H1 (cell line): ENCODE measurements around the gene CD180. TPM values are rescaled to one million over a fixed set of nuclear protein-coding genes. Genes with fewer than 3 reads are reported as not detected.

Source experiments
- CTCF ChIA-PET: fragments of 300-600 bp; sonication (Branson Sonifier 250); formaldehyde crosslinking; loops from one replicate; lab custom pipeline; 2021; ENCODE audit not compliant: partially characterized antibody; lab: Charles Lee
- POLR2A ChIA-PET: fragments of 300-600 bp; sonication (Branson Sonifier 250); formaldehyde crosslinking; loops from one replicate; lab custom pipeline; 2021; ENCODE audit warnings: inconsistent platforms; ENCODE audit not compliant: partially characterized antibody; lab: Charles Lee
- DNase-seq, 2 experiments: peaks; one replicate each; pipeline versions ENCODE4 v3.0.0 to v3.0.0-alpha.2; 2010 to 2022; ENCODE audit warnings: low spot score in 2 of 2, low read depth in 1 of 2, mixed read lengths in 1 of 2
- FAIRE-seq: peaks from 2 replicates; lab custom pipeline; 2011; peaks lifted over from hg19 to GRCh38; lab: Jason Lieb, UNC
- H2AFZ ChIP-seq: 2 replicates; pipeline ENCODE4 v1.8.1; 2012; ENCODE audit warnings: low read length, inconsistent platforms
- H2AK5ac ChIP-seq: 2 replicates; pipeline ENCODE4 v1.6.1; 2013; ENCODE audit warnings: low read depth, low read length
- H2BK120ac ChIP-seq: replicated peaks from 2 replicates; pipeline ENCODE3; 2013; ENCODE audit warnings: low read depth, low read length, inconsistent platforms
- H2BK12ac ChIP-seq: 2 replicates; pipeline ENCODE4 v1.6.1; 2013; ENCODE audit warnings: low read depth, low read length
- H2BK15ac ChIP-seq: 2 replicates; pipeline ENCODE4 v1.6.1; 2013; ENCODE audit warnings: low read length
- H2BK20ac ChIP-seq: 2 replicates; pipeline ENCODE4 v1.6.1; 2013; ENCODE audit warnings: low read length
- H2BK5ac ChIP-seq: 2 replicates; pipeline ENCODE4 v1.6.1; 2013; ENCODE audit warnings: low read depth, low read length
- H3K14ac ChIP-seq: 2 replicates; pipeline ENCODE4 v1.6.1; 2013; ENCODE audit warnings: inconsistent platforms; ENCODE audit not compliant: insufficient read length
- H3K18ac ChIP-seq: 2 replicates; pipeline ENCODE4 v1.6.1; 2013; ENCODE audit warnings: low read length; ENCODE audit errors: extremely low read depth
- H3K23ac ChIP-seq: 2 replicates; pipeline ENCODE4 v1.6.1; 2013; ENCODE audit warnings: inconsistent platforms; ENCODE audit not compliant: insufficient read length
- H3K23me2 ChIP-seq: 2 replicates; pipeline ENCODE4 v1.6.1; 2013; ENCODE audit warnings: low read depth, low read length
- H3K27ac ChIP-seq: 2 replicates; pipeline ENCODE4 v1.6.1; 2011; ENCODE audit warnings: low read depth, low read length, inconsistent platforms
- H3K27me3 ChIP-seq, 4 experiments: replicated peaks in 1 of 4; 1 replicate in 1 of 4; 2 replicates in 3 of 4; pipeline versions ENCODE4 v1.6.1 to v1.8.1; 2011 to 2013; ENCODE audit warnings: low read length in 3 of 4, mild to moderate bottlenecking in 3 of 4, inconsistent platforms in 2 of 4, mixed read lengths in 2 of 4, moderate library complexity in 1 of 4; ENCODE audit not compliant: control insufficient read depth in 3 of 4, insufficient read depth in 3 of 4; ENCODE audit errors: extremely low read depth in 1 of 4
- H3K36me3 ChIP-seq, 4 experiments: 2 replicates each; pipeline versions ENCODE4 v1.6.1 to v1.8.1; 2011 to 2013; ENCODE audit warnings: mild to moderate bottlenecking in 4 of 4, low read length in 3 of 4, moderate library complexity in 2 of 4, control low read depth in 1 of 4, inconsistent platforms in 1 of 4; ENCODE audit not compliant: insufficient read depth in 4 of 4, control insufficient read depth in 2 of 4
- H3K4ac ChIP-seq: replicated peaks from 2 replicates; pipeline ENCODE3; 2013; ENCODE audit warnings: low read length, low read depth, mixed read lengths, inconsistent platforms; ENCODE audit not compliant: insufficient read length
- H3K4me1 ChIP-seq, 4 experiments: replicated peaks in 1 of 4; 1 replicate in 1 of 4; 2 replicates in 3 of 4; pipeline versions ENCODE4 v1.6.1 to v1.8.1; 2011 to 2013; ENCODE audit warnings: low read length in 3 of 4, inconsistent platforms in 2 of 4, mixed read lengths in 1 of 4; ENCODE audit not compliant: insufficient read depth in 4 of 4, control insufficient read depth in 3 of 4
- H3K4me2 ChIP-seq, 2 experiments: 2 replicates each; pipeline versions ENCODE4 v1.6.1 to v1.8.1; 2011 to 2013; ENCODE audit warnings: low read depth in 2 of 2, low read length in 2 of 2, control low read depth in 1 of 2, inconsistent platforms in 1 of 2, mild to moderate bottlenecking in 1 of 2; ENCODE audit not compliant: insufficient read depth in 1 of 2
- H3K4me3 ChIP-seq, 4 experiments: fragments of 200-600, 300-600 bp in 1 of 4; sonication (generic), shearing (Covaris generic), sonication (Bioruptor Twin) in 1 of 4; 2 replicates each; pipeline versions ENCODE4 v1.5.1 to v1.8.1; 2011 to 2016; ENCODE audit warnings: low read length in 4 of 4, low read depth in 3 of 4, control low read depth in 2 of 4, inconsistent platforms in 2 of 4, mild to moderate bottlenecking in 2 of 4, mixed read lengths in 1 of 4, moderate library complexity in 1 of 4; ENCODE audit not compliant: insufficient read depth in 2 of 4; ENCODE audit errors: extremely low read depth in 1 of 4
- H3K56ac ChIP-seq: replicated peaks from 2 replicates; pipeline ENCODE3; 2013; ENCODE audit warnings: low read depth, mild to moderate bottlenecking, mixed read lengths, low read length, inconsistent platforms; ENCODE audit not compliant: insufficient read length
- H3K79me1 ChIP-seq: 2 replicates; pipeline ENCODE4 v1.6.1; 2013; ENCODE audit warnings: low read depth, low read length, control low read depth
- H3K79me2 ChIP-seq, 2 experiments: 2 replicates each; pipeline versions ENCODE4 v1.6.1 to v1.8.1; 2012 to 2013; ENCODE audit warnings: low read length in 2 of 2, mild to moderate bottlenecking in 2 of 2, inconsistent platforms in 1 of 2; ENCODE audit not compliant: insufficient read depth in 2 of 2, control insufficient read depth in 1 of 2
- H3K9ac ChIP-seq, 4 experiments: replicated peaks in 1 of 4; 1 replicate in 1 of 4; 2 replicates in 3 of 4; pipeline versions ENCODE4 v1.6.1 to v1.8.1; 2011 to 2013; ENCODE audit warnings: low read depth in 3 of 4, low read length in 3 of 4, control low read depth in 2 of 4, mild to moderate bottlenecking in 2 of 4, moderate library complexity in 2 of 4, inconsistent platforms in 1 of 4; ENCODE audit errors: extremely low read depth in 1 of 4
- H3K9me3 ChIP-seq, 2 experiments: 2 replicates each; pipeline versions ENCODE4 v1.6.1 to v1.8.1; 2012 to 2013; ENCODE audit warnings: mild to moderate bottlenecking in 2 of 2, moderate library complexity in 2 of 2, control low read depth in 1 of 2, inconsistent platforms in 1 of 2, low read depth in 1 of 2, low read length in 1 of 2, mixed read lengths in 1 of 2; ENCODE audit not compliant: insufficient read depth in 2 of 2
- H4K20me1 ChIP-seq, 2 experiments: replicated peaks in 1 of 2; 2 replicates each; pipeline versions ENCODE3 to v1.8.1; 2011 to 2013; ENCODE audit warnings: inconsistent platforms in 2 of 2, low read length in 2 of 2, mild to moderate bottlenecking in 1 of 2; ENCODE audit not compliant: insufficient read depth in 2 of 2, control insufficient read depth in 1 of 2
- H4K5ac ChIP-seq: 2 replicates; pipeline ENCODE4 v1.6.1; 2013; ENCODE audit warnings: low read length, low read depth, mixed read lengths, inconsistent platforms; ENCODE audit not compliant: insufficient read length
- H4K8ac ChIP-seq: 2 replicates; pipeline ENCODE4 v1.8.0; 2013; ENCODE audit warnings: mild to moderate bottlenecking, moderate library complexity, low read length, inconsistent platforms; ENCODE audit not compliant: insufficient read depth; ENCODE audit errors: extremely low read depth
- H4K91ac ChIP-seq: replicated peaks from 2 replicates; pipeline ENCODE3; 2013; ENCODE audit warnings: low read length, mixed read lengths, inconsistent platforms; ENCODE audit not compliant: insufficient read length
- ATF2 ChIP-seq: IDR thresholded peaks from 2 replicates; pipeline ENCODE4 v1.6.1; 2012; ENCODE audit warnings: low read length, inconsistent platforms
- CHD2 ChIP-seq: IDR thresholded peaks from 2 replicates; pipeline ENCODE4 v1.6.1; 2012; ENCODE audit warnings: low read length, improper control_type of control experiment
- CTCF ChIP-seq, 3 experiments: IDR thresholded peaks; 1 replicate in 2 of 3; 2 replicates in 1 of 3; pipeline versions ENCODE4 v1.5.1 to v1.6.1; 2011; ENCODE audit warnings: low read length in 3 of 3, mild to moderate bottlenecking in 3 of 3, inconsistent platforms in 2 of 3, low read depth in 1 of 3, moderate library complexity in 1 of 3; ENCODE audit not compliant: insufficient read depth in 1 of 3; ENCODE audit errors: control extremely low read depth in 1 of 3
- EZH2 ChIP-seq: fragments of 200-600 bp; sonication (generic); IDR thresholded peaks from 2 replicates; pipeline ENCODE4 v1.7.1; 2012; ENCODE audit warnings: low read depth, mild to moderate bottlenecking, moderate library complexity, low read length, inconsistent platforms; ENCODE audit not compliant: severe bottlenecking
- GTF2F1 ChIP-seq: IDR thresholded peaks from 2 replicates; pipeline ENCODE4 v1.6.1; 2012; ENCODE audit warnings: low read depth, low read length, improper control_type of control experiment, borderline replicate concordance
- POU5F1 ChIP-seq: IDR thresholded peaks from 2 replicates; pipeline ENCODE4 v1.6.1; 2011; ENCODE audit warnings: low read depth, mild to moderate bottlenecking, low read length, moderate library complexity
- SIN3A ChIP-seq, 2 experiments: IDR thresholded peaks in 1 of 2; conservative IDR thresholded peaks in 1 of 2; 2 replicates each; pipeline ENCODE4 v1.6.1; 2011 to 2012; ENCODE audit warnings: low read length in 2 of 2, improper control_type of control experiment in 1 of 2, low read depth in 1 of 2, mild to moderate bottlenecking in 1 of 2
- SUZ12 ChIP-seq: fragments of 200-600 bp; sonication (generic); IDR thresholded peaks from 2 replicates; pipeline ENCODE4 v1.6.1; 2012; ENCODE audit warnings: mild to moderate bottlenecking, inconsistent platforms, low read length, moderate library complexity, mixed read lengths
- TAF7 ChIP-seq: optimal IDR thresholded peaks from 2 replicates; pipeline ENCODE3; 2011; ENCODE audit warnings: low read depth, mild to moderate bottlenecking, inconsistent platforms, low read length, moderate library complexity, borderline replicate concordance
- WGBS, 2 experiments: shearing (Covaris generic) in 1 of 2; methylation state at CpG; one replicate each; pipeline versions ENCODE4 v1.1.6 to v1.1.7; 2013 to 2015; ENCODE audit warnings: low lambda C conversion rate in 2 of 2, mixed read lengths in 2 of 2, inconsistent platforms in 1 of 2, low coverage in 1 of 2, missing lambda C conversion rate in 1 of 2; ENCODE audit not compliant: insufficient replicate concordance in 2 of 2, insufficient coverage in 1 of 2, insufficient read length in 1 of 2; ENCODE audit errors: extremely low coverage in 1 of 2, missing lambda C conversion rate in 1 of 2; 5-methylcytosine and 5-hydroxymethylcytosine counted together
- polyA plus RNA-seq, 7 experiments: library from polyadenylated mRNA; depleted of rRNA in 3 of 7; stranded (reverse) in 5 of 7; unstranded in 2 of 7; fragments of >200 nt in 5 of 7; fragments of 200-250 nt in 2 of 7; gene quantifications; 1 replicate in 5 of 7; 2 replicates in 1 of 7; 4 replicates in 1 of 7; pipeline versions ENCODE4 v1.2.1 to v1.2.3, GENCODE V29; 2011 to 2013; ENCODE audit warnings: missing spikeins in 2 of 7, mixed read lengths in 2 of 7
- total RNA-seq: library from RNA; stranded (reverse); fragmentation: NEBNext Ultra II Directional; extraction: Animal tissue kit (Norgen Biotek cat#: 25700); gene quantifications from 2 replicates; pipeline ENCODE4 v1.2.1, GENCODE V29; 2021

Gene CD180
- total and polyA plus RNA-seq, 2 of the 8 experiments (the other 6 are each of a cell fraction or from before 2014, with no cell fraction given), result not detected

GRCh38 chr5:67173959-67174358 lies 22.6 kb downstream of the CD180 start:
- Histone ChIP-seq H3K36me3 (peaks cover 0 to 3% (median 0%) of the 10 kb centered on the region in 4 experiments; a peak in 1 of 8 replicates), H3K27ac (no peak overlapping the region), H2AK5ac (no peak overlapping the region), H2AFZ (no peak overlapping the region), H2BK12ac (no peak overlapping the region), H3K23ac (no peak overlapping the region), H3K79me2 (no peaks in the 10 kb centered on the region), H4K8ac (no peak overlapping the region), H3K4ac (no peak overlapping the region), H4K20me1 (no peaks in the 10 kb centered on the region), H3K56ac (no peak overlapping the region), H2BK15ac (no peak overlapping the region), H3K79me1 (no peaks in the 10 kb centered on the region), H3K27me3 (no peaks in the 10 kb centered on the region), H2BK120ac (no peak overlapping the region), H3K14ac (no peak overlapping the region), H2BK5ac (no peak overlapping the region), H3K4me2 (no peak overlapping the region), H3K9ac (no peak overlapping the region), H4K5ac (no peak overlapping the region), H3K18ac (no peak overlapping the region), H3K23me2 (no peaks in the 10 kb centered on the region), H2BK20ac (no peak overlapping the region), H3K4me3 (no peak overlapping the region), H3K4me1 (no peaks in the 10 kb centered on the region; a peak in 1 of 7 replicates), H4K91ac (no peak overlapping the region), H3K9me3 (no peaks in the 10 kb centered on the region; a peak in 1 of 4 replicates)
- CTCF ChIA-PET, result interaction anchor here (2.0 kb wide), 1 partner anchor 15 kb away, joined by 11 read pairs; no protein-coding TSS in a partner anchor
- POLR2A ChIA-PET, result no interaction called here
- WGBS, 2 experiments, result 100% methylated on average over 1 of the region's 1 CpG; no CpG with 5 or more reads in 1 of the 2 experiments
- FAIRE-seq (no peak), DNase-seq (no peak)
- TF ChIP-seq SUZ12 (no peak), EZH2 (no peak), CTCF (IDR thresholded peaks at IDR 0.05; ENCODE audit: control extremely low read depth in 1 of 3, insufficient read depth in 1 of 3, low read depth in 1 of 3, low read length in 3 of 3) (no peak), TAF7 (no peak), ATF2 (no peak), POU5F1 (no peak), SIN3A (conservative IDR thresholded peaks at IDR 0.05 in 1 of 2, IDR thresholded peaks at IDR 0.05 in 1 of 2; ENCODE audit: low read depth in 1 of 2, low read length in 2 of 2) (no peak), CHD2 (no peak), GTF2F1 (no peak)
